HFF-Myc (cell line): Measurements from ENCODE around the gene SH2D7.

Source experiments
- DNase-seq: peaks from one replicate; pipeline ENCODE4 v3.0.0-alpha.2; 2011; ENCODE audit warnings: low read depth; ENCODE audit errors: extremely low read depth
- H3K4me3 ChIP-seq: replicated peaks from 2 replicates; pipeline ENCODE4 v1.5.1; 2011; ENCODE audit warnings: low read depth, mild to moderate bottlenecking, control low read depth, low read length
- CTCF ChIP-seq: IDR thresholded peaks from 2 replicates; pipeline ENCODE4 v1.5.1; 2012; ENCODE audit warnings: mild to moderate bottlenecking, low read depth, low read length, control low read depth; ENCODE audit errors: missing control alignments

The SH2D7 gene

GRCh38 chr15:78072080-78072892, 20.1 kb upstream of the SH2D7 start:
- TF ChIP-seq CTCF = no peak
- DNase-seq = peak; percentile 58
- no peak overlapping the region; the same call in 1 of the 2 replicates for H3K4me3 ChIP-seq

GRCh38 chr15:78073046-78073787, 19.1 kb upstream of the SH2D7 start:
- DNase-seq = no peak
- TF ChIP-seq CTCF = no peak
- no peak overlapping the region for H3K4me3 ChIP-seq

GRCh38 chr15:78075490-78076230, 16.7 kb upstream of the SH2D7 start:
- peak overlapping the region; percentile 76 for H3K4me3 ChIP-seq
- DNase-seq = no peak
- no peak for TF ChIP-seq CTCF

GRCh38 chr15:78076231-78077052, 15.9 kb upstream of the SH2D7 start:
- no peak for DNase-seq
- TF ChIP-seq CTCF = peak; percentile 11
- H3K4me3 ChIP-seq = peak overlapping the region; percentile 76

GRCh38 chr15:78077053-78077870, 15.1 kb upstream of the SH2D7 start, which contains the start of gene TBC1D2B:
Gene TBC1D2B, minus strand, starts transcription at chr15:78077711. Its CDS starts 59 bp downstream, at chr15:78077652.
- H3K4me3 ChIP-seq = peak within 1 kb of the TSS; percentile 76
- no peak for TF ChIP-seq CTCF
- no peak for DNase-seq
